Mucosa of gallbladder (tissue), 1 donor: ENCODE measurements around the gene C3orf80. TPM values are rescaled to one million over a fixed set of nuclear protein-coding genes. Genes with fewer than 3 reads are reported as not detected.
"Not testable (repeated sequence)": the region's sequence is repeated elsewhere in the genome, so short reads cannot be mapped to it uniquely, and the experiment has no call there.

ENCODE experiments used
- DNase-seq: peaks from one replicate; pipeline ENCODE4 v3.0.0-alpha.2; 2020; ENCODE audit warnings: low spot score
- total RNA-seq: library from RNA; stranded (reverse); gene quantifications from one replicate; pipeline ENCODE4 v1.2.1, GENCODE V29; 2021
- donor health status: DM: no; HTN: no; CAD: no.

C3orf80 gene
- total RNA-seq, 1 donor from 2014 or later = 0.55 TPM

GRCh38 chr3:160213191-160213590, 12.0 kb upstream of the C3orf80 start:
- no peak for DNase-seq

- DNase-seq = no peak
These were observed 7.5 kb upstream of the C3orf80 start for GRCh38 chr3:160217675-160218074.

GRCh38 chr3:160218136-160218535, 7.1 kb upstream of the C3orf80 start:
- DNase-seq = no peak

- DNase-seq = no peak
These were observed 5.2 kb upstream of the C3orf80 start for GRCh38 chr3:160220038-160220437.

GRCh38 chr3:160221019-160221418, 4.2 kb upstream of the C3orf80 start:
- no peak for DNase-seq

GRCh38 chr3:160224256-160224655, 966 bp upstream of the C3orf80 start:
- no peak for DNase-seq

GRCh38 chr3:160224811-160225175, 429 bp upstream of the C3orf80 start:
- no peak for DNase-seq

- no peak for DNase-seq
These were observed 1.0 kb downstream of the C3orf80 start for GRCh38 chr3:160226026-160226907.

GRCh38 chr3:160227419-160227818, 2.2 kb downstream of the C3orf80 start:
- DNase-seq = no peak

GRCh38 chr3:160232014-160232413, 6.8 kb downstream of the C3orf80 start:
- no peak for DNase-seq

GRCh38 chr3:160240719-160241118, 15.5 kb downstream of the C3orf80 start:
- not testable (repeated sequence) for DNase-seq

- no peak for DNase-seq
These were observed 20.1 kb downstream of the C3orf80 start for GRCh38 chr3:160245261-160245800.

- no peak for DNase-seq
These were observed 22.5 kb downstream of the C3orf80 start for GRCh38 chr3:160247766-160248165.

- no peak for DNase-seq
These were observed 28.1 kb downstream of the C3orf80 start for GRCh38 chr3:160253298-160253697.

GRCh38 chr3:160257606-160258005, 32.4 kb downstream of the C3orf80 start:
- DNase-seq = no peak

GRCh38 chr3:160259589-160259988, 34.4 kb downstream of the C3orf80 start:
- no peak for DNase-seq

- DNase-seq = no peak
These were observed 35.5 kb downstream of the C3orf80 start for GRCh38 chr3:160260587-160261270.

- no peak for DNase-seq
These were observed 39.9 kb downstream of the C3orf80 start for GRCh38 chr3:160265088-160265487.

Other genes with a start within 250 kb of the C3orf80 start
- 0.14 TPM for gene IL12A, start 236.6 kb upstream of the C3orf80 start, total RNA-seq
- gene IFT80, start 173.8 kb downstream of the C3orf80 start, total RNA-seq = 25.8 TPM
- 32.2 TPM for gene SMC4, start 174.2 kb downstream of the C3orf80 start, total RNA-seq
- gene TRIM59, start 224.4 kb downstream of the C3orf80 start, total RNA-seq = 5.6 TPM